ENCODE measurements around the gene SRD5A2.

Gene SRD5A2

DNA sequence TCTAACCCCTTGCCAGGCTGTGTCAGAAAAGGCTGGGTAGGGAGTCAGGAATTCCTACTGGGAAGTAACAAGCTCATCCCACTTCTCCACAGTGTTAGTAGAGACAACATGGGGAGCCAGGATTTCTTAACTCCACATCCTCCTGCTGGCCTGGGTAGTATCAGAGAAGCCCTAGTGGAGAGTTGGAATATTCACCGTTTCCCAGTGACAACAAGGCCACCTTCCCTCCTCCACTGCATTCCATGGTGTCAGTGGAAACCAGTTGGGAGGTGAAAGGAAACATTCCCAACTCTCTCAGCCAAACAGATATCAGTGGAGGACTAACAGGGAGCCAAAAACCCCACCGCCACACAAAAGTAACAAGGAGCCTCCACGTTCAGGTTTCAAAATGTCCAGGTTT is 41.2 kb downstream of the SRD5A2 start:
- DNase-seq (ENCODE audit: insufficient read length, low spot score): no peak
- TF ChIP-seq POU2F2 (IDR thresholded peaks at IDR 0.05; ENCODE audit: low read depth, low read length) (no peak), POLR2AphosphoS5 (IDR thresholded peaks at IDR 0.05; ENCODE audit: low read depth, low read length) (no peak), SPI1 (IDR thresholded peaks at IDR 0.05; ENCODE audit: low read depth, low read length) (no peak), POLR2A (IDR thresholded peaks at IDR 0.05; ENCODE audit: low read depth, low read length) (no peak), TAF1 (IDR thresholded peaks at IDR 0.05; ENCODE audit: low read depth, low read length) (no peak), PAX5 (IDR thresholded peaks at IDR 0.05; ENCODE audit: insufficient read depth, low read length, severe bottlenecking) (no peak)
- FAIRE-seq: no peak

- no peak for TF ChIP-seq POLR2AphosphoS5 (IDR thresholded peaks at IDR 0.05; ENCODE audit: low read depth, low read length)
- no peak for TF ChIP-seq PAX5 (IDR thresholded peaks at IDR 0.05; ENCODE audit: insufficient read depth, low read length, severe bottlenecking)
- TF ChIP-seq POU2F2 (IDR thresholded peaks at IDR 0.05; ENCODE audit: low read depth, low read length): no peak
- TF ChIP-seq TAF1 (IDR thresholded peaks at IDR 0.05; ENCODE audit: low read depth, low read length): no peak
- FAIRE-seq: no peak
- no peak for DNase-seq (ENCODE audit: insufficient read length, low spot score)
These were observed 45.0 kb downstream of the SRD5A2 start for GRCh38 chr2:31535768-31536167.

GRCh38 chr2:31534636-31535035 is 46.1 kb downstream of the SRD5A2 start:
- TF ChIP-seq PAX5 (IDR thresholded peaks at IDR 0.05; ENCODE audit: insufficient read depth, low read length, severe bottlenecking): no peak
- TF ChIP-seq POLR2AphosphoS5 (IDR thresholded peaks at IDR 0.05; ENCODE audit: low read depth, low read length): no peak
- TF ChIP-seq POU2F2 (IDR thresholded peaks at IDR 0.05; ENCODE audit: low read depth, low read length): no peak
- TF ChIP-seq POLR2A (IDR thresholded peaks at IDR 0.05; ENCODE audit: low read depth, low read length): no peak
- no peak for TF ChIP-seq TAF1 (IDR thresholded peaks at IDR 0.05; ENCODE audit: low read depth, low read length)
- no peak for TF ChIP-seq SPI1 (IDR thresholded peaks at IDR 0.05; ENCODE audit: low read depth, low read length)
- FAIRE-seq (no peak), DNase-seq (ENCODE audit: insufficient read length, low spot score) (no peak)

GRCh38 chr2:31533036-31533435 is 47.7 kb downstream of the SRD5A2 start:
- no peak for TF ChIP-seq POLR2A (IDR thresholded peaks at IDR 0.05; ENCODE audit: low read depth, low read length)
- TF ChIP-seq SPI1 (IDR thresholded peaks at IDR 0.05; ENCODE audit: low read depth, low read length): no peak
- TF ChIP-seq PAX5 (IDR thresholded peaks at IDR 0.05; ENCODE audit: insufficient read depth, low read length, severe bottlenecking): no peak
- no peak for TF ChIP-seq POLR2AphosphoS5 (IDR thresholded peaks at IDR 0.05; ENCODE audit: low read depth, low read length)
- DNase-seq (ENCODE audit: insufficient read length, low spot score) (no peak), FAIRE-seq (no peak)

- TF ChIP-seq TAF1 (IDR thresholded peaks at IDR 0.05; ENCODE audit: low read depth, low read length) (no peak), POU2F2 (IDR thresholded peaks at IDR 0.05; ENCODE audit: low read depth, low read length) (no peak), POLR2A (IDR thresholded peaks at IDR 0.05; ENCODE audit: low read depth, low read length) (no peak), SPI1 (IDR thresholded peaks at IDR 0.05; ENCODE audit: low read depth, low read length) (no peak), POLR2AphosphoS5 (IDR thresholded peaks at IDR 0.05; ENCODE audit: low read depth, low read length) (no peak), PAX5 (IDR thresholded peaks at IDR 0.05; ENCODE audit: insufficient read depth, low read length, severe bottlenecking) (no peak)
- DNase-seq (ENCODE audit: insufficient read length, low spot score): no peak
- FAIRE-seq: no peak
These were observed 49.6 kb downstream of the SRD5A2 start for GRCh38 chr2:31531101-31531500.

DNA sequence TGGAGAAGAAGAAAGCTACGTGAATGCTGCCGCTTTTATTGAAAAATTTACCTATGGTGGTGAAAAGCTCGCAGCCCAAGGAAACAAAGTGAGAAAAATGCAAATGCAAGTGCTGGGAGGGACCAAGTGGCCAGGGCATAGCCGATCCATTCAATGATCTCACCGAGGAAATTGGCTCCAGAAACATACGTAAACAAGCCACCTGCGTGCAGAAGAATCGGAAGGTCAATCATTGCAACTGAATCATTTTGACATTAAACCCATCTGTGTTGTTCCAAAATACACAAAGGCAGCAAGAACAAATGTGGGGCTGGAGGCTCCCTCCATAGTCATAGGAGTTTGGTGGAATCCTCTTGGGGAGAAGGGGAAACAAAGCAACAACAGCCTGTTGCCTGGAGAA is 51.5 kb downstream of the SRD5A2 start:
- DNase-seq (ENCODE audit: insufficient read length, low spot score): no peak

DNA sequence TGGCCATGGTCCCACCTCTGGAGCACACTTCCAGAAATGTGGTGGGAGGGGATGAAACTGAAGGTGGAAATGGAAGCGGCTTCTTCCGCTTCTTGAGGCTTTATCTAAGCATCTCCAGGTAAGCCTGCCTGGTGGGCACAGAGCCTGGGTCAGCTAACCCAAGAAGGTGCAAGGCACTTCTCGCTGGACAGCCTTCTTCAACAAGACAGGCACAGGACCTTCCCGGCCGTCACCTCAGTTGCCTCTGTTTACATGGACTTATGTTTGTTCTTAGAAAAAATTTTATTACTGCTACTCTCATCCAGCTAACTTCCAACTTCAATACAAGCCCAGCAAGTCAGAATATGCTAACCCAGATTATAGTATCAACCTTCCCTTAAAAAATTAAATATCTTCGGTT is 51.9 kb downstream of the SRD5A2 start:
- no peak for TF ChIP-seq TAF1 (IDR thresholded peaks at IDR 0.05; ENCODE audit: low read depth, low read length)
- TF ChIP-seq PAX5 (IDR thresholded peaks at IDR 0.05; ENCODE audit: insufficient read depth, low read length, severe bottlenecking): no peak
- TF ChIP-seq SPI1 (IDR thresholded peaks at IDR 0.05; ENCODE audit: low read depth, low read length): no peak
- TF ChIP-seq POU2F2 (IDR thresholded peaks at IDR 0.05; ENCODE audit: low read depth, low read length): no peak
- TF ChIP-seq POLR2AphosphoS5 (IDR thresholded peaks at IDR 0.05; ENCODE audit: low read depth, low read length): no peak
- no peak for TF ChIP-seq POLR2A (IDR thresholded peaks at IDR 0.05; ENCODE audit: low read depth, low read length)
- FAIRE-seq (no peak), DNase-seq (ENCODE audit: insufficient read length, low spot score) (no peak)

More for the DNA sequence above, 51.5 kb downstream of the SRD5A2 start:
- no peak for FAIRE-seq
- TF ChIP-seq TAF1 (IDR thresholded peaks at IDR 0.05; ENCODE audit: low read depth, low read length): no peak
- no peak for TF ChIP-seq POLR2A (IDR thresholded peaks at IDR 0.05; ENCODE audit: low read depth, low read length)
- no peak for TF ChIP-seq POLR2AphosphoS5 (IDR thresholded peaks at IDR 0.05; ENCODE audit: low read depth, low read length)
- TF ChIP-seq PAX5 (IDR thresholded peaks at IDR 0.05; ENCODE audit: insufficient read depth, low read length, severe bottlenecking): no peak
- no peak for TF ChIP-seq SPI1 (IDR thresholded peaks at IDR 0.05; ENCODE audit: low read depth, low read length)
- TF ChIP-seq POU2F2 (IDR thresholded peaks at IDR 0.05; ENCODE audit: low read depth, low read length): no peak

DNA sequence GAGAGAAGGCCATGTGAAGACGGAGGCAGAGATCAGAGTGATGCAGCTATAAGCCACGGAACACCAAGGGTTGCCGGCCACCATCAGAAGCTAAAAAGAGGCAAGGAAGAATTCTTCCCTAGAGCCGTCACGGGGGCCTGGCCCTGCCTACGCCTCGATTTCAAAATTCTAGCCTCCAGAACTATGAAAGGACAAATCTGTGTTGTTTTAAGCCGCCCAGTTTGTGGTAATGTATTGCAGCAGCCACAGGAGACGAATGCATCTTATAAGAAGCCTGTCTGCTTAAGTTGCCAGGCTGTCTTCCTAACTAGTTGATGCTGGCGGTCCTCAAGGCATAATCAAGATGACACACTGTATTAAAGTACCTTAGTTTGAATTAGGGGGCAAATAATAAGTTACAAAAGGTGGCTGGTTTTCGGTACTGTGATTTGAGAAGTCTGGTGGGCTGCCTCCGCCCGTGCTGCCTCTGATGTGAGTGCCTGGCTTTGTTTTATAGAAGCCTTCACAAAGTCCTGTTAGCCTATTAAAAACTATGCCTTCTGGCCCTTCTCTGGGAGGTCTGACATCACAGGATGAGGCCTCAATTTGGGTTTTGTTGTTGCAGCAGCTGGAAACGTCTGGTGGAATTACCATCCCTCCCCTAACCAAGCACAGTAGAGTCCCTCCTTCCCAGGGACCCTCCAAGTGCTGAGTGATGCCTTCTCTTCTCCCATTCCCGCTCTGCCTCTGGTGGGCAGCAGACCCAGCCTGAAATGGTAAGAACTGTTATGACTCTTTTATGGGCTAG is 53.6 kb downstream of the SRD5A2 start:
- DNase-seq (ENCODE audit: insufficient read length, low spot score): no peak
- TF ChIP-seq PAX5 (IDR thresholded peaks at IDR 0.05; ENCODE audit: insufficient read depth, low read length, severe bottlenecking): no peak
- TF ChIP-seq TAF1 (IDR thresholded peaks at IDR 0.05; ENCODE audit: low read depth, low read length): no peak
- FAIRE-seq: no peak

DNA sequence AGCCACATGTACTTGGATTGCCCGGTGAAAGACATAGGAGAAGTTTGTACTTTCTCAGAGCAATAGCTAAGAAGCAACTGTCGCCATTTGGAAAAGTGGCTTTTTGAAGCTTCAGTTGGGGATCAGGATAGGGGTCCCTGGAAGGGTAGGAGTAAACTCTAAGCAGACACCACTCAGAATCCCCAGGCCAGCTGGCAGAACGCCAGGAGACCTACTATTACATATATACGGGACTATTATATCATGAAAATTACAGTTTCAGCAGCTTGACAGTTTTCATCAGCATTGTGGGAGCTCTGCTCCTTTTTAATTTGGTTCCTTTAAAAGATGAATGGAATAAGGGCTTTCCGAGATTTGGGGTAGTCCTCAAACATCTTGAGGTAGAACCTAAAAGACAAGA is 54.9 kb downstream of the SRD5A2 start:
- FAIRE-seq (no peak), DNase-seq (ENCODE audit: insufficient read length, low spot score) (no peak)
- TF ChIP-seq POLR2AphosphoS5 (IDR thresholded peaks at IDR 0.05; ENCODE audit: low read depth, low read length): no peak
- no peak for TF ChIP-seq TAF1 (IDR thresholded peaks at IDR 0.05; ENCODE audit: low read depth, low read length)
- no peak for TF ChIP-seq POU2F2 (IDR thresholded peaks at IDR 0.05; ENCODE audit: low read depth, low read length)
- TF ChIP-seq POLR2A (IDR thresholded peaks at IDR 0.05; ENCODE audit: low read depth, low read length): no peak
- TF ChIP-seq SPI1 (IDR thresholded peaks at IDR 0.05; ENCODE audit: low read depth, low read length): no peak
- TF ChIP-seq PAX5 (IDR thresholded peaks at IDR 0.05; ENCODE audit: insufficient read depth, low read length, severe bottlenecking): no peak

DNA sequence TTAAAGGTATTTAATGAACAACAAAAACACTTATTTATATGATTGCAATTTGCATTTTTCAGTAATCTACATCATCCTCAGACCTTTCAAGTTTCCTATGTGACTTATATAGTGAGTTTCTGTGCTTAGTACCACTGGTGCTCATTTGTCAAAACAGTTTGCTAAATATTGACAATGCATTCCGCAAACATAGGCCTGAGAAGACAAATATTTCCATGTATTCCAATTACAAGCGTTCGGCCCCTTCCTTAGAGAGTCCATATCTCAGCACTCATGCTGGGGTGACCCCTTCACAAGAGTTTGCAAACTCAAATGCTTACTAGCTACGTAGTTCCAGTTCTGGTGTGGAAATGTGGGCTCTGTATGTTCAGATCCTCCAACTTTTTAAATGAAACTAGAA is 56.1 kb downstream of the SRD5A2 start:
- DNase-seq (ENCODE audit: insufficient read length, low spot score): no peak
- no peak for FAIRE-seq
- no peak for TF ChIP-seq POLR2A (IDR thresholded peaks at IDR 0.05; ENCODE audit: low read depth, low read length)
- no peak for TF ChIP-seq POLR2AphosphoS5 (IDR thresholded peaks at IDR 0.05; ENCODE audit: low read depth, low read length)
- no peak for TF ChIP-seq TAF1 (IDR thresholded peaks at IDR 0.05; ENCODE audit: low read depth, low read length)
- TF ChIP-seq PAX5 (IDR thresholded peaks at IDR 0.05; ENCODE audit: insufficient read depth, low read length, severe bottlenecking): no peak
- TF ChIP-seq SPI1 (IDR thresholded peaks at IDR 0.05; ENCODE audit: low read depth, low read length): no peak
- TF ChIP-seq POU2F2 (IDR thresholded peaks at IDR 0.05; ENCODE audit: low read depth, low read length): no peak
